Ovary (tissue), 9 donors: ENCODE data around the gene FOXP1. TPM values are rescaled to one million over a fixed set of nuclear protein-coding genes. Genes with fewer than 3 reads are reported as not detected.

ENCODE experiments used
- DNase-seq, 5 donors: peaks; one replicate each; pipeline ENCODE4 v3.0.0-alpha.2; 2019 to 2020
- H3K27ac ChIP-seq, 2 donors: fragments of 200-600 bp; one replicate each; pipeline versions ENCODE4 v1.5.1 to v1.8.0; 2019 to 2022
- H3K27me3 ChIP-seq: fragments of 200-600 bp; one replicate; pipeline ENCODE4 v1.8.0; 2022
- H3K36me3 ChIP-seq: fragments of 200-600 bp; sonication (generic); one replicate; pipeline ENCODE4 v1.5.1; 2019
- H3K4me1 ChIP-seq: one replicate; pipeline ENCODE4 v1.8.1; 2013; ENCODE audit warnings: mild to moderate bottlenecking, moderate library complexity; ENCODE audit not compliant: insufficient read depth
- H3K4me3 ChIP-seq: fragments of 200-600 bp; sonication (generic); one replicate; pipeline ENCODE4 v1.5.1; 2017
- H3K9me3 ChIP-seq, 2 donors: fragments of 200-600 bp in 1 of 2; sonication (generic) in 1 of 2; one replicate each; pipeline versions ENCODE4 v1.5.1 to v1.8.1; 2013 to 2019; ENCODE audit warnings: mild to moderate bottlenecking in 1 of 2, moderate library complexity in 1 of 2
- CTCF ChIP-seq, 3 donors: fragments of 450-650 bp in 2 of 3; fragments of 200-600 bp in 1 of 3; IDR thresholded peaks; one replicate each; pipeline versions ENCODE4 v1.5.1 to v1.8.0; 2016 to 2022; ENCODE audit warnings: antibody characterized with exemption in 3 of 3, mild to moderate bottlenecking in 1 of 3
- EP300 ChIP-seq: sonication (generic); formaldehyde crosslinking; IDR thresholded peaks from one replicate; pipeline ENCODE4 v1.6.1; 2017; ENCODE audit warnings: antibody characterized with exemption
- POLR2A ChIP-seq: fragments of 450-650 bp; IDR thresholded peaks from one replicate; pipeline ENCODE4 v1.6.1; 2017; ENCODE audit warnings: antibody characterized with exemption, mild to moderate bottlenecking, moderate library complexity
- WGBS, 3 donors: extraction: QIAGEN DNeasy Blood & Tissue Kit in 1 of 3; methylation state at CpG; one replicate each; pipeline versions ENCODE4 v1.1.5 to v1.1.7; 2013 to 2017; 5-methylcytosine and 5-hydroxymethylcytosine counted together
- intact Hi-C, 4 donors: fragments of 100-400 bp; cut with DNase I; formaldehyde crosslinking; loops; one replicate each; pipeline versions ENCODE4 v1.11.0 to v1.15.1; 2022 to 2023
- polyA plus RNA-seq, 2 donors: library from polyadenylated mRNA; stranded (reverse); fragments of 200-250 nt in 1 of 2; fragments of 350-450 nt in 1 of 2; fragmentation: Illumina TruSeq in 1 of 2; extraction: RNeasy Lipid Tissue Mini Kit (QIAGEN cat#74804) in 1 of 2; gene quantifications; one replicate each; pipeline ENCODE4 v1.2.3, GENCODE V29; 2013 to 2014
- total RNA-seq, 7 donors: library from RNA; depleted of rRNA in 2 of 7; stranded (reverse); fragments of >200 nt in 2 of 7; fragmentation: NEBNext Ultra II Directional in 3 of 7; extraction: Animal tissue kit (Norgen Biotek cat#: 25700) in 3 of 7; gene quantifications; one replicate each; pipeline versions ENCODE4 v1.1.0 to v1.2.4, GENCODE V29; 2016 to 2023
- donor health status: DM: no; HTN: no; CAD: no; lungs with moderate emphysema.
- donor health status: DM: no; HTN: no; CAD: no.
- donor health status: Bipolar disorder and iron deficiency.
- donor health status: DM: yes; HTN: yes; CAD: no.
- donor health status: DM: no; HTN: no; CAD: no.
- donor health status: DM: yes; HTN: yes; CAD: no.

The FOXP1 gene
- total and polyA plus RNA-seq, 9 donors: 31.7 to 126 (median 114) TPM

- WGBS, 3 donors: 91 to 98% (median 95%) methylated on average over 2 of the region's 2 CpGs
- no peak overlapping the region for H3K4me3 ChIP-seq
- no peaks in the 10 kb centered on the region for H3K36me3 ChIP-seq
- H3K27me3 ChIP-seq: no peaks in the 10 kb centered on the region
- intact Hi-C loops: no loop called here
- DNase-seq: no peak
- no peak overlapping the region for H3K27ac ChIP-seq
- H3K9me3 ChIP-seq: no peaks in the 10 kb centered on the region
- peaks cover 2% of the 10 kb centered on the region for H3K4me1 ChIP-seq
- TF ChIP-seq POLR2A: no peak
- no peak for TF ChIP-seq CTCF (IDR thresholded peaks at IDR 0.05)
- no peak for TF ChIP-seq EP300
Observed at GRCh38 chr3:71478568-71478967, 105.0 kb downstream of the FOXP1 start.

GRCh38 chr3:71476950-71477349 is 106.6 kb downstream of the FOXP1 start:
- DNase-seq: no peak
- Histone ChIP-seq H3K4me1 (peaks cover 2% of the 10 kb centered on the region), H3K4me3 (no peak overlapping the region), H3K27ac (no peak overlapping the region), H3K36me3 (no peaks in the 10 kb centered on the region), H3K9me3 (no peaks in the 10 kb centered on the region), H3K27me3 (no peaks in the 10 kb centered on the region)
- no peak for TF ChIP-seq POLR2A
- no peak for TF ChIP-seq EP300
- no peak for TF ChIP-seq CTCF (IDR thresholded peaks at IDR 0.05)
- 98 to 100% (median 98%) methylated on average over 2 of the region's 2 CpGs for WGBS, 3 donors
- intact Hi-C loops: no loop called here

- intact Hi-C loops: no loop called here
- H3K36me3 ChIP-seq: no peaks in the 10 kb centered on the region
- no peak overlapping the region for H3K4me3 ChIP-seq
- no peak for DNase-seq
- 50 to 58% (median 53%) methylated on average over 1 of the region's 1 CpG for WGBS, 3 donors
- no peak overlapping the region for H3K27ac ChIP-seq
- no peaks in the 10 kb centered on the region for H3K27me3 ChIP-seq
- no peak for TF ChIP-seq EP300
- H3K4me1 ChIP-seq: peaks cover 1% of the 10 kb centered on the region
- no peaks in the 10 kb centered on the region for H3K9me3 ChIP-seq
Observed at GRCh38 chr3:71469138-71469435, 114.4 kb downstream of the FOXP1 start.

GRCh38 chr3:71468311-71469137 is 115.0 kb downstream of the FOXP1 start:
- DNase-seq: no peak
- Histone ChIP-seq H3K36me3 (no peaks in the 10 kb centered on the region), H3K4me1 (peaks cover 1% of the 10 kb centered on the region), H3K27ac (no peak overlapping the region), H3K9me3 (no peaks in the 10 kb centered on the region), H3K27me3 (no peaks in the 10 kb centered on the region), H3K4me3 (no peak overlapping the region)
- intact Hi-C loops: no loop called here
- 84 to 89% (median 88%) methylated on average over 12 of the region's 12 CpGs for WGBS, 3 donors
- TF ChIP-seq CTCF (IDR thresholded peaks at IDR 0.05) (no peak), POLR2A (no peak), EP300 (no peak)

GRCh38 chr3:71466483-71466882 is 117.0 kb downstream of the FOXP1 start:
- no peak for DNase-seq
- intact Hi-C loops: no loop called here
- no peak for TF ChIP-seq EP300
- no peak for TF ChIP-seq POLR2A
- TF ChIP-seq CTCF (IDR thresholded peaks at IDR 0.05): no peak
- no peak overlapping the region for H3K27ac ChIP-seq
- H3K9me3 ChIP-seq: no peaks in the 10 kb centered on the region
- peaks cover 1% of the 10 kb centered on the region for H3K4me1 ChIP-seq
- no peaks in the 10 kb centered on the region for H3K36me3 ChIP-seq
- no peak overlapping the region for H3K4me3 ChIP-seq
- 83 to 88% (median 85%) methylated on average over 10 of the region's 10 CpGs for WGBS, 3 donors
- no peaks in the 10 kb centered on the region for H3K27me3 ChIP-seq
